GM12878 (cell line): ENCODE results near the gene CTIF.

Experiments
- BRCA1 ChIP-seq: IDR thresholded peaks from 2 replicates; pipeline ENCODE4 v1.6.1; 2011; ENCODE audit warnings: low read depth, low read length, improper control_type of control experiment
- CBX3 ChIP-seq: fragments of 200-600 bp; sonication (generic); IDR thresholded peaks from 2 replicates; pipeline ENCODE4 v1.6.1; 2016; ENCODE audit warnings: low read depth, borderline replicate concordance
- EGR1 ChIP-seq, 2 experiments: IDR thresholded peaks; 1 replicate in 1 of 2; 2 replicates in 1 of 2; pipeline ENCODE4 v1.6.1; 2011 to 2012; ENCODE audit warnings: low read depth in 2 of 2, low read length in 2 of 2, borderline replicate concordance in 1 of 2, mild to moderate bottlenecking in 1 of 2, moderate library complexity in 1 of 2
- JUND ChIP-seq: IDR thresholded peaks from 2 replicates; pipeline ENCODE4 v1.6.1; 2012; ENCODE audit warnings: low read depth, mild to moderate bottlenecking, low read length, improper control_type of control experiment, moderate library complexity
- POLR2A ChIP-seq: IDR thresholded peaks from 2 replicates; pipeline ENCODE4 v1.6.1; 2011; ENCODE audit warnings: low read depth, mild to moderate bottlenecking, low read length
- RCOR1 ChIP-seq: conservative IDR thresholded peaks from 2 replicates; pipeline ENCODE4 v1.6.1; 2012; ENCODE audit warnings: low read depth, low read length, improper control_type of control experiment
- YY1 ChIP-seq: IDR thresholded peaks from 2 replicates; pipeline ENCODE4 v1.6.1; 2011; ENCODE audit warnings: low read depth, mild to moderate bottlenecking, low read length
- ZBTB4 ChIP-seq: fragments of 450-650 bp; formaldehyde crosslinking; IDR thresholded peaks from 2 replicates; pipeline ENCODE4 v1.4.0; 2022; ENCODE audit warnings: mild to moderate bottlenecking, moderate library complexity
- TF ChIP-seq, protein P1 (sequence below): fragments of 450-650 bp; IDR thresholded peaks from 2 replicates; pipeline ENCODE4 v1.6.1; 2017; ENCODE audit warnings: mild to moderate bottlenecking, moderate library complexity
- TF ChIP-seq, protein P2 (sequence below), 3 experiments: IDR thresholded peaks in 2 of 3; conservative IDR thresholded peaks in 1 of 3; 2 replicates each; pipeline ENCODE4 v1.5.1; 2011; ENCODE audit warnings: low read depth in 3 of 3, low read length in 3 of 3, mild to moderate bottlenecking in 3 of 3, control low read depth in 2 of 3, moderate library complexity in 2 of 3, inconsistent platforms in 1 of 3, mixed read lengths in 1 of 3; ENCODE audit not compliant: control insufficient read depth in 2 of 3, insufficient read depth in 1 of 3; ENCODE audit errors: extremely low read depth in 1 of 3

DNA sequence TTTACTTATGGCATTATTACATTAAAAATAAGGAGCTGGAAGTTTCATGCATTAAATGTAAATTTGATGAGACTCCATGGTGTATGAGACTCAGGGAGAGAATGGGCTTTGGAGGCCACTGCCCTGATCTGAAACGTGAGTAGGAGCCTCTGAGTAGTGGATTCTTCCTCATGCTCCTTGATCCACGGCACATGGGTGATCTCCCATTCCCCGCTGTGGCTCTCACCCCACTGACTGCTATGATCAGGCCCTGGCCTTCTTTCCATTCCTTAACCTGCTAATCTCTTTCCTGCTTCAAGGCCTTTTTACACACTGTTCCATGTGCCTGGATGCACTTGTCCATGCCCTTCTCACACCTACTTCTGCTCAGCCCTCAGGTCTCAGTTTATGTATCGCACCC, 343.5 kb downstream of the CTIF start:
- TF ChIP-seq EGR1 (IDR thresholded peaks at IDR 0.05; ENCODE audit: borderline replicate concordance in 1 of 2, low read depth in 2 of 2, low read length in 2 of 2) (no peak), RCOR1 (no peak), POLR2A (no peak), YY1 (no peak), BRCA1 (no peak), CBX3 (no peak), JUND (no peak), ZBTB4 (CRISPR knock-in tag) (no peak)
- TF ChIP-seq, protein P1, sequence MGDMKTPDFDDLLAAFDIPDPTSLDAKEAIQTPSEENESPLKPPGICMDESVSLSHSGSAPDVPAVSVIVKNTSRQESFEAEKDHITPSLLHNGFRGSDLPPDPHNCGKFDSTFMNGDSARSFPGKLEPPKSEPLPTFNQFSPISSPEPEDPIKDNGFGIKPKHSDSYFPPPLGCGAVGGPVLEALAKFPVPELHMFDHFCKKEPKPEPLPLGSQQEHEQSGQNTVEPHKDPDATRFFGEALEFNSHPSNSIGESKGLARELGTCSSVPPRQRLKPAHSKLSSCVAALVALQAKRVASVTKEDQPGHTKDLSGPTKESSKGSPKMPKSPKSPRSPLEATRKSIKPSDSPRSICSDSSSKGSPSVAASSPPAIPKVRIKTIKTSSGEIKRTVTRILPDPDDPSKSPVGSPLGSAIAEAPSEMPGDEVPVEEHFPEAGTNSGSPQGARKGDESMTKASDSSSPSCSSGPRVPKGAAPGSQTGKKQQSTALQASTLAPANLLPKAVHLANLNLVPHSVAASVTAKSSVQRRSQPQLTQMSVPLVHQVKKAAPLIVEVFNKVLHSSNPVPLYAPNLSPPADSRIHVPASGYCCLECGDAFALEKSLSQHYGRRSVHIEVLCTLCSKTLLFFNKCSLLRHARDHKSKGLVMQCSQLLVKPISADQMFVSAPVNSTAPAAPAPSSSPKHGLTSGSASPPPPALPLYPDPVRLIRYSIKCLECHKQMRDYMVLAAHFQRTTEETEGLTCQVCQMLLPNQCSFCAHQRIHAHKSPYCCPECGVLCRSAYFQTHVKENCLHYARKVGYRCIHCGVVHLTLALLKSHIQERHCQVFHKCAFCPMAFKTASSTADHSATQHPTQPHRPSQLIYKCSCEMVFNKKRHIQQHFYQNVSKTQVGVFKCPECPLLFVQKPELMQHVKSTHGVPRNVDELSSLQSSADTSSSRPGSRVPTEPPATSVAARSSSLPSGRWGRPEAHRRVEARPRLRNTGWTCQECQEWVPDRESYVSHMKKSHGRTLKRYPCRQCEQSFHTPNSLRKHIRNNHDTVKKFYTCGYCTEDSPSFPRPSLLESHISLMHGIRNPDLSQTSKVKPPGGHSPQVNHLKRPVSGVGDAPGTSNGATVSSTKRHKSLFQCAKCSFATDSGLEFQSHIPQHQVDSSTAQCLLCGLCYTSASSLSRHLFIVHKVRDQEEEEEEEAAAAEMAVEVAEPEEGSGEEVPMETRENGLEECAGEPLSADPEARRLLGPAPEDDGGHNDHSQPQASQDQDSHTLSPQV = no peak
- TF ChIP-seq, protein P2, sequence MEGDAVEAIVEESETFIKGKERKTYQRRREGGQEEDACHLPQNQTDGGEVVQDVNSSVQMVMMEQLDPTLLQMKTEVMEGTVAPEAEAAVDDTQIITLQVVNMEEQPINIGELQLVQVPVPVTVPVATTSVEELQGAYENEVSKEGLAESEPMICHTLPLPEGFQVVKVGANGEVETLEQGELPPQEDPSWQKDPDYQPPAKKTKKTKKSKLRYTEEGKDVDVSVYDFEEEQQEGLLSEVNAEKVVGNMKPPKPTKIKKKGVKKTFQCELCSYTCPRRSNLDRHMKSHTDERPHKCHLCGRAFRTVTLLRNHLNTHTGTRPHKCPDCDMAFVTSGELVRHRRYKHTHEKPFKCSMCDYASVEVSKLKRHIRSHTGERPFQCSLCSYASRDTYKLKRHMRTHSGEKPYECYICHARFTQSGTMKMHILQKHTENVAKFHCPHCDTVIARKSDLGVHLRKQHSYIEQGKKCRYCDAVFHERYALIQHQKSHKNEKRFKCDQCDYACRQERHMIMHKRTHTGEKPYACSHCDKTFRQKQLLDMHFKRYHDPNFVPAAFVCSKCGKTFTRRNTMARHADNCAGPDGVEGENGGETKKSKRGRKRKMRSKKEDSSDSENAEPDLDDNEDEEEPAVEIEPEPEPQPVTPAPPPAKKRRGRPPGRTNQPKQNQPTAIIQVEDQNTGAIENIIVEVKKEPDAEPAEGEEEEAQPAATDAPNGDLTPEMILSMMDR (IDR thresholded peaks at IDR 0.05 in 2 of 3, conservative IDR thresholded peaks at IDR 0.05 in 1 of 3; ENCODE audit: control insufficient read depth in 2 of 3, extremely low read depth in 1 of 3, insufficient read depth in 1 of 3, low read depth in 3 of 3, low read length in 3 of 3) = no peak
